GM12801 (cell line): ENCODE measurements around the gene LEKR1.

ENCODE experiments used
- CTCF ChIP-seq: IDR thresholded peaks from one replicate; pipeline ENCODE4 v1.5.1; 2011; ENCODE audit warnings: control low read depth; ENCODE audit not compliant: insufficient read length; ENCODE audit errors: extremely low read depth

Gene LEKR1

GRCh38 chr3:157092230-157092629, 266.1 kb downstream of the LEKR1 start:
- TF ChIP-seq CTCF = no peak

GRCh38 chr3:157093096-157093495, 266.9 kb downstream of the LEKR1 start:
- TF ChIP-seq CTCF = no peak

- TF ChIP-seq CTCF = no peak
Measured at GRCh38 chr3:157094301-157094700, 268.1 kb downstream of the LEKR1 start.

- no peak for TF ChIP-seq CTCF
Measured at GRCh38 chr3:157094751-157095480, 268.8 kb downstream of the LEKR1 start.
